ENCODE measurements around the gene LPAR4. TPM values are rescaled to one million over a fixed set of nuclear protein-coding genes. Genes with fewer than 3 reads are reported as not detected.

Gene LPAR4
- total RNA-seq, 4 donors from 2014 or later = 0.87 to 4.2 (median 2.0) TPM

GRCh38 chrX:78754917-78755316 lies 7.4 kb downstream of the LPAR4 start:
- H3K4me3 ChIP-seq = no peak overlapping the region
- no peaks in the 10 kb centered on the region for H3K4me1 ChIP-seq
- H3K36me3 ChIP-seq = no peaks in the 10 kb centered on the region
- H3K27me3 ChIP-seq = no peaks in the 10 kb centered on the region
- no peaks in the 10 kb centered on the region for H3K9me3 ChIP-seq
- TF ChIP-seq POLR2AphosphoS5 (IDR thresholded peaks at IDR 0.05) (no peak), POLR2A (IDR thresholded peaks at IDR 0.05) (no peak), EP300 (IDR thresholded peaks at IDR 0.05) (no peak), CTCF (IDR thresholded peaks at IDR 0.05) (no peak)
- no peak overlapping the region for H3K27ac ChIP-seq
- 79 to 87% methylated on average over 2 to 3 of the region's 5 CpGs for WGBS, 2 donors (ENCODE audit: low coverage in 1 of 2)
- ATAC-seq = no peak

GRCh38 chrX:78759081-78759480 lies 11.6 kb downstream of the LPAR4 start:
- no peak overlapping the region for H3K27ac ChIP-seq
- TF ChIP-seq CTCF (IDR thresholded peaks at IDR 0.05) = no peak
- TF ChIP-seq POLR2A (IDR thresholded peaks at IDR 0.05) = no peak
- no peak for TF ChIP-seq POLR2AphosphoS5 (IDR thresholded peaks at IDR 0.05)
- no peak for TF ChIP-seq EP300 (IDR thresholded peaks at IDR 0.05)
- H3K27me3 ChIP-seq = no peaks in the 10 kb centered on the region
- no peak overlapping the region for H3K4me3 ChIP-seq
- H3K9me3 ChIP-seq = no peaks in the 10 kb centered on the region
- no peak for ATAC-seq
- H3K4me1 ChIP-seq = no peaks in the 10 kb centered on the region
- no peaks in the 10 kb centered on the region for H3K36me3 ChIP-seq
- WGBS, 2 donors (ENCODE audit: low coverage in 1 of 2) = 76 to 91% methylated on average over 4 to 6 of the region's 6 CpGs

GRCh38 chrX:78769101-78769755 lies 21.7 kb downstream of the LPAR4 start:
- Histone ChIP-seq H3K4me3 (no peak overlapping the region), H3K27me3 (no peaks in the 10 kb centered on the region), H3K4me1 (peaks cover 0 to 5% (median 0%) of the 10 kb centered on the region in 3 donors), H3K27ac (peak overlapping the region in 2 of 4 donors; percentile 12 to 48), H3K9me3 (no peaks in the 10 kb centered on the region), H3K36me3 (no peaks in the 10 kb centered on the region)
- TF ChIP-seq POLR2A (IDR thresholded peaks at IDR 0.05) (no peak), EP300 (IDR thresholded peaks at IDR 0.05) (no peak), CTCF (IDR thresholded peaks at IDR 0.05) (no peak), POLR2AphosphoS5 (IDR thresholded peaks at IDR 0.05) (no peak)
- 14 to 15% methylated on average over 1 to 2 of the region's 2 CpGs for WGBS, 2 donors (ENCODE audit: low coverage in 1 of 2)
- ATAC-seq = no peak

- no peaks in the 10 kb centered on the region for H3K27me3 ChIP-seq
- TF ChIP-seq POLR2AphosphoS5 (IDR thresholded peaks at IDR 0.05) = peak; percentile 61
- no peak for TF ChIP-seq CTCF (IDR thresholded peaks at IDR 0.05)
- peaks cover 0 to 5% (median 0%) of the 10 kb centered on the region in 3 donors for H3K4me1 ChIP-seq
- no peaks in the 10 kb centered on the region for H3K9me3 ChIP-seq
- H3K4me3 ChIP-seq = no peak overlapping the region
- no peaks in the 10 kb centered on the region for H3K36me3 ChIP-seq
- peak overlapping the region in 2 of 4 donors; percentile 12 to 48 for H3K27ac ChIP-seq
- peak; percentile 74 for ATAC-seq
Measured at GRCh38 chrX:78769946-78770345, 22.4 kb downstream of the LPAR4 start.

GRCh38 chrX:78796916-78797315 lies 49.4 kb downstream of the LPAR4 start:
- no peak overlapping the region for H3K4me3 ChIP-seq
- H3K36me3 ChIP-seq = no peaks in the 10 kb centered on the region
- H3K27me3 ChIP-seq = no peaks in the 10 kb centered on the region
- no peak for TF ChIP-seq EP300 (IDR thresholded peaks at IDR 0.05)
- TF ChIP-seq POLR2A (IDR thresholded peaks at IDR 0.05) = no peak
- no peak for TF ChIP-seq CTCF (IDR thresholded peaks at IDR 0.05)
- TF ChIP-seq POLR2AphosphoS5 (IDR thresholded peaks at IDR 0.05) = no peak
- no peaks in the 10 kb centered on the region for H3K9me3 ChIP-seq
- no peak for ATAC-seq
- no peaks in the 10 kb centered on the region for H3K4me1 ChIP-seq
- no peak overlapping the region for H3K27ac ChIP-seq
- WGBS, 2 donors (ENCODE audit: low coverage in 1 of 2) = 100% methylated on average over 1 of the region's 1 CpG; no CpG with 5 or more reads in 1 of the 2 donors

Data from gastroesophageal sphincter (tissue), 4 donors.